ENCODE results near the gene ETNK2. TPM values are rescaled to one million over a fixed set of nuclear protein-coding genes. Genes with fewer than 3 reads are reported as not detected.

ETNK2 gene
- total and polyA plus RNA-seq, 2 experiments from 2014 or later = 51.1 to 71.9 TPM

DNA sequence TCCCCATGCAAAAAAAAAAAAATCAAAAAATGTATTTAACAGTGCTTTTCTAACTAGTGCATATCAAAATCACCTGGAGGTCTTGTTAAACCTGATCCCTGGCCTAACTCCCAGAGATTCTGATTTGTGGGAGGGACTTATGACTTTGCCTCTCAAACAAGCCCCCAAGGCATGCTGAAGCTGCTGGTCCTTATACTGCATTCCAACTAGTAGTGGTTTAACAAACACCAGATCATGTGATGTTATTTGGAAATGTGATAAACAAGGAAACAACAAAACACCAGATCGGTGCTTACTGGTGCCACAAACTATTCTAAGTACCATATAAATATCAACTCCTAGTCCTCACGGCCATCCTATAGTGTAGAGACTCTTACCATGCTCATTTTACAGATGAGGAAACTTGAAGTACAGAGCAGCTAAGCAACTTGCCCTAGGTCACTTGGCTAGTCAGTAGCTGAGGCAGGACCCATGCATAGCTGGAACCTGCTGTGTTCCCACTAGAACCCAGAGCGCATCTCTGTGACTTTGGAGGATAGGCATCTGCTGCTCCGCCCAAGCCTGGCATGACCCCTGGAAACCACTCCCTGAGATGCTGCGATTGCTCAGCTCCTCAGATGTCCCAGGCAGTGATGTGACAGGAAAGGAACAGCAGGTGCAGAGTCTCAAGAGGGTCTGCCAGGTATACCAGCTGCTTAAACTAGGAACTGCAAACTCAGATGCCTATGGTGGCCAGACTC is 40.8 kb downstream of the ETNK2 start:
- Histone ChIP-seq H3K9me2 (replicated peaks; ENCODE audit: insufficient read depth) (no peaks in the 10 kb centered on the region), H4K20me1 (ENCODE audit: insufficient read depth, poor library complexity, severe bottlenecking) (peaks cover 10% of the 10 kb centered on the region), H3K4me3 (no peak overlapping the region), H3K4me1 (ENCODE audit: insufficient read depth) (peaks cover 10% of the 10 kb centered on the region), H3K4me2 (no peak overlapping the region), H3K79me2 (peaks cover 75% of the 10 kb centered on the region), H2AFZ (no peak overlapping the region), H3K9me3 (ENCODE audit: low read depth) (no peaks in the 10 kb centered on the region), H3K27me3 (no peaks in the 10 kb centered on the region), H3K27ac (no peak overlapping the region), H3K36me3 (replicated peaks; ENCODE audit: insufficient read depth, low read depth) (no peaks in the 10 kb centered on the region)
- no peak for DNase-seq (ENCODE audit: low spot score)
- TF ChIP-seq, protein P1, sequence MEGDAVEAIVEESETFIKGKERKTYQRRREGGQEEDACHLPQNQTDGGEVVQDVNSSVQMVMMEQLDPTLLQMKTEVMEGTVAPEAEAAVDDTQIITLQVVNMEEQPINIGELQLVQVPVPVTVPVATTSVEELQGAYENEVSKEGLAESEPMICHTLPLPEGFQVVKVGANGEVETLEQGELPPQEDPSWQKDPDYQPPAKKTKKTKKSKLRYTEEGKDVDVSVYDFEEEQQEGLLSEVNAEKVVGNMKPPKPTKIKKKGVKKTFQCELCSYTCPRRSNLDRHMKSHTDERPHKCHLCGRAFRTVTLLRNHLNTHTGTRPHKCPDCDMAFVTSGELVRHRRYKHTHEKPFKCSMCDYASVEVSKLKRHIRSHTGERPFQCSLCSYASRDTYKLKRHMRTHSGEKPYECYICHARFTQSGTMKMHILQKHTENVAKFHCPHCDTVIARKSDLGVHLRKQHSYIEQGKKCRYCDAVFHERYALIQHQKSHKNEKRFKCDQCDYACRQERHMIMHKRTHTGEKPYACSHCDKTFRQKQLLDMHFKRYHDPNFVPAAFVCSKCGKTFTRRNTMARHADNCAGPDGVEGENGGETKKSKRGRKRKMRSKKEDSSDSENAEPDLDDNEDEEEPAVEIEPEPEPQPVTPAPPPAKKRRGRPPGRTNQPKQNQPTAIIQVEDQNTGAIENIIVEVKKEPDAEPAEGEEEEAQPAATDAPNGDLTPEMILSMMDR (IDR thresholded peaks at IDR 0.05; ENCODE audit: poor library complexity) = no peak
- no peak for TF ChIP-seq EZH2phosphoT487 (IDR thresholded peaks at IDR 0.05; ENCODE audit: low read depth, severe bottlenecking, unreplicated experiment)
- TF ChIP-seq EZH2 (IDR thresholded peaks at IDR 0.05; ENCODE audit: borderline replicate concordance) = no peak
- 93% methylated on average over 5 of the region's 5 CpGs for WGBS (ENCODE audit: low lambda C conversion rate, missing lambda C conversion rate)

DNA sequence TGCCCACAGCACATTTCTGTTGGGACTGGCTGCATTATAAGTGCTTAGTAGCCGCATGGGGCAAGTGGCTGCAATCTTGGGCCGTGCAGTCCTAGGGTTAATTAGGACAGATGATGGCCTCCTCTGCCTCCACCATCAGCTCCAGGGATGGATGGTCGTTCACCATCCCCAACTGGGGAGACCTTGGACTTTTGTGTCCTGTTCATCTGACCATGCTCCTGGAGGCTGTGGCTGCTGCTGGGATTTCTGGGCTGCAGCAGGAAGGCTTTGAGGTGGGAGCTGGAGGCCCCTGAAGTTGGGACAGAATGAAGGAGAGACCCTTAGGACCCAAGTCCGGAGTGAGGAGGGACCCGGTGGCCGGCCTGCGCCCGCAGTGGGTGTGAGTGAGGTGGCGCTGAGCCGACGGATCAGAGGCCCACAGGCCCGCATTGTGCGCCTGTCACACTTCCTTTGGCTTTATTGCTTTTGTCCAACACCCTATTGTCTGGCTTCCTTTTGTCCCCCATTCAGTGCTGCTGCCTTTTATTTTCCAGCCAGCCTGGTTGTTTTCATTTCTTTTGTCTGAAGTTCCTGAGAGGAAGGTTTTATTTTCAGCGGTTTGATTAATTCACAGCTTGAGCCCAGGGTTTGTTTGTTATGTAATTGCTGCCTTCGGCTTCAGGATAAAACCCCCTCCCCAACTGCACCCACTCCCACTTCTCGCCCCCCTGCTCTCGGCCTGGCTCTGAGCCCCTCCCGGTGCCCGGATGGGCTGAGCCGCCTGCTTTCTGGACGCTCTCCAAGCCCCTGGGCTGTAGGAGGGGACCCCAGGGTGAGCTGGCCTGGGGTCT is 43.3 kb downstream of the ETNK2 start:
- H4K20me1 ChIP-seq (ENCODE audit: insufficient read depth, poor library complexity, severe bottlenecking) = peaks cover 10% of the 10 kb centered on the region
- WGBS (ENCODE audit: low lambda C conversion rate, missing lambda C conversion rate) = 50% methylated on average over 21 of the region's 21 CpGs
- H3K9me3 ChIP-seq (ENCODE audit: low read depth) = no peaks in the 10 kb centered on the region

DNA sequence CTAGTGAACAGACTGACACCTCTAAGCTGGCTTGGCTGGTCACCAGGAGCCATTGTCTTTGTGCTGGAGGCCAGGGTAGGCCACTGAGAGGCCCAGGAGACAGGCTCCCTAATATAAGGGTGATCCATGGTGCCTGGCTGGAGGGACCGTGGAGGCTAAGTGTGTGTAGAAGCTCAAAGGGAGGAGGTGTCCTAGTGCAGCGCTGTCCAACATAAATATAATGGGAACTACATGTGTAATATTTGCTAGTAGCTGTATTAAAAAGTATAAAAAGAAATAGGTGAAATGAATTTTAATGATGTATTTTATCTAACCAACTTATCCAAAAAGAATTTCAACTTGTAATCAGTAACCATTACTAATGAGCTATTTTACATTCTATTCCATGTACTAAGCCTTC is 44.0 kb downstream of the ETNK2 start:
- Histone ChIP-seq H3K27ac (no peak overlapping the region), H3K4me2 (no peak overlapping the region), H3K79me2 (peaks cover 86% of the 10 kb centered on the region)

More for the DNA sequence above, 43.3 kb downstream of the ETNK2 start:
- Histone ChIP-seq H3K9me2 (replicated peaks; ENCODE audit: insufficient read depth) (no peaks in the 10 kb centered on the region), H3K4me1 (ENCODE audit: insufficient read depth) (peaks cover 20% of the 10 kb centered on the region), H3K27ac (no peak overlapping the region), H3K27me3 (no peaks in the 10 kb centered on the region), H3K4me3 (no peak overlapping the region), H3K4me2 (no peak overlapping the region), H3K79me2 (peaks cover 83% of the 10 kb centered on the region), H3K36me3 (replicated peaks; ENCODE audit: insufficient read depth, low read depth) (no peaks in the 10 kb centered on the region), H2AFZ (no peak overlapping the region)
- DNase-seq (ENCODE audit: low spot score) = no peak
- TF ChIP-seq EZH2phosphoT487 (IDR thresholded peaks at IDR 0.05; ENCODE audit: low read depth, severe bottlenecking, unreplicated experiment) (no peak), EZH2 (IDR thresholded peaks at IDR 0.05; ENCODE audit: borderline replicate concordance) (no peak)
- TF ChIP-seq, protein P1 (IDR thresholded peaks at IDR 0.05; ENCODE audit: poor library complexity) = no peak

More for the DNA sequence above, 44.0 kb downstream of the ETNK2 start:
- Histone ChIP-seq H3K9me3 (ENCODE audit: low read depth) (no peaks in the 10 kb centered on the region), H3K4me3 (no peak overlapping the region), H3K9me2 (replicated peaks; ENCODE audit: insufficient read depth) (no peaks in the 10 kb centered on the region), H3K4me1 (ENCODE audit: insufficient read depth) (peaks cover 27% of the 10 kb centered on the region), H4K20me1 (ENCODE audit: insufficient read depth, poor library complexity, severe bottlenecking) (peaks cover 10% of the 10 kb centered on the region), H3K27me3 (no peaks in the 10 kb centered on the region), H3K36me3 (replicated peaks; ENCODE audit: insufficient read depth, low read depth) (no peaks in the 10 kb centered on the region), H2AFZ (no peak overlapping the region)
- TF ChIP-seq EZH2phosphoT487 (IDR thresholded peaks at IDR 0.05; ENCODE audit: low read depth, severe bottlenecking, unreplicated experiment) = no peak
- TF ChIP-seq, protein P1 (IDR thresholded peaks at IDR 0.05; ENCODE audit: poor library complexity) = no peak
- no peak for TF ChIP-seq EZH2 (IDR thresholded peaks at IDR 0.05; ENCODE audit: borderline replicate concordance)
- WGBS (ENCODE audit: low lambda C conversion rate, missing lambda C conversion rate) = 93% methylated on average over 2 of the region's 2 CpGs
- DNase-seq (ENCODE audit: low spot score) = no peak
